Fibroblast of lung (primary cell): Measurements from ENCODE around the gene DRAXIN.

ENCODE experiments used
- CTCF ChIP-seq, 2 donors: IDR thresholded peaks in 1 of 2; conservative IDR thresholded peaks in 1 of 2; 1 replicate in 1 of 2; 2 replicates in 1 of 2; pipeline ENCODE4 v1.5.1; 2011 to 2012; ENCODE audit warnings: low read length in 2 of 2, control low read depth in 1 of 2, inconsistent platforms in 1 of 2, low read depth in 1 of 2, mild to moderate bottlenecking in 1 of 2
- EZH2 ChIP-seq: IDR thresholded peaks from 2 replicates; pipeline ENCODE4 v1.5.1; 2012; ENCODE audit warnings: low read length, control low read depth, mild to moderate bottlenecking; ENCODE audit errors: missing control alignments

GRCh38 chr1:11678442-11678841 is 13.1 kb upstream of the DRAXIN start:
- TF ChIP-seq CTCF (conservative IDR thresholded peaks at IDR 0.05 in 1 of 2, IDR thresholded peaks at IDR 0.05 in 1 of 2; ENCODE audit: low read depth in 1 of 2, low read length in 2 of 2), result no peak
- TF ChIP-seq EZH2, result no peak
